GM12878 (cell line): ENCODE measurements around the gene ZNF230. TPM values are rescaled to one million over a fixed set of nuclear protein-coding genes. Genes with fewer than 3 reads are reported as not detected.

ENCODE experiments used
- ATAC-seq: fragments of 200-7000 bp; cut with Tn5 transposase; 3 replicates; pipeline ENCODE4 v1.9.1; 2020; ENCODE audit warnings: mild to moderate bottlenecking, moderate library complexity
- BruUV-seq: library from RNA; stranded (reverse); fragments of 400-500 nt; replicated peaks from 2 replicates; lab custom pipeline; 2021; lab: Mats Ljungman, UMichigan
- CTCF ChIA-PET: fragments of 300-600 bp; sonication (Branson Sonifier 250); formaldehyde crosslinking; extraction: SDS; loops from one replicate; lab custom pipeline; 2021; ENCODE audit warnings: inconsistent platforms; lab: Yijun Ruan, JAX
- POLR2A ChIA-PET: fragments of 350-600 bp; formaldehyde crosslinking; extraction: SDS; loops from one replicate; lab custom pipeline; 2021; ENCODE audit warnings: inconsistent platforms; lab: Charles Lee
- RAD21 ChIA-PET: fragments of 300-600 bp; sonication (Branson Sonifier 250); formaldehyde crosslinking; loops from one replicate; lab custom pipeline; 2023; ENCODE audit warnings: antibody characterized with exemption; ENCODE audit not compliant: unreplicated experiment; lab: Charles Lee
- SMC1A ChIA-PET: fragments of 300-600 bp; sonication (Branson Sonifier 250); formaldehyde crosslinking; loops from one replicate; lab custom pipeline; 2023; ENCODE audit not compliant: unreplicated experiment, uncharacterized antibody; lab: Charles Lee
- DNase-seq: peaks from one replicate; pipeline ENCODE4 v3.0.0-alpha.2; 2011; ENCODE audit warnings: low read depth, low spot score
- FAIRE-seq: peaks from 3 replicates; lab custom pipeline; 2011; peaks lifted over from hg19 to GRCh38; lab: Jason Lieb, UNC
- H2AFZ ChIP-seq: 2 replicates; pipeline ENCODE4 v1.6.0; 2011; ENCODE audit warnings: low read depth, low read length, control low read depth; ENCODE audit not compliant: control insufficient read depth
- H3K27ac ChIP-seq: 2 replicates; pipeline ENCODE4 v1.5.1; 2011; ENCODE audit warnings: control low read depth; ENCODE audit not compliant: control insufficient read depth, insufficient read depth
- H3K27me3 ChIP-seq, 2 experiments: replicated peaks in 1 of 2; 2 replicates each; pipeline versions ENCODE4 v1.6.0 to v1.6.1; 2011; ENCODE audit warnings: low read length in 1 of 2; ENCODE audit not compliant: control insufficient read depth in 2 of 2, insufficient read depth in 2 of 2
- H3K36me3 ChIP-seq, 2 experiments: 2 replicates each; pipeline ENCODE4 v1.5.1; 2011; ENCODE audit warnings: low read length in 1 of 2; ENCODE audit not compliant: control insufficient read depth in 2 of 2, insufficient read depth in 2 of 2
- H3K4me1 ChIP-seq: 2 replicates; pipeline ENCODE4 v1.6.1; 2011; ENCODE audit warnings: mild to moderate bottlenecking, low read length, moderate library complexity, mixed read lengths; ENCODE audit not compliant: control insufficient read depth, insufficient read depth
- H3K4me2 ChIP-seq: 2 replicates; pipeline ENCODE4 v1.6.0; 2011; ENCODE audit warnings: control low read depth; ENCODE audit not compliant: control insufficient read depth, insufficient read depth
- H3K4me3 ChIP-seq: fragments of 200-600 bp; sonication (generic); 2 replicates; pipeline ENCODE4 v1.5.1; 2016
- H3K79me2 ChIP-seq: 2 replicates; pipeline ENCODE4 v1.6.0; 2011; ENCODE audit warnings: low read length; ENCODE audit not compliant: control insufficient read depth, insufficient read depth
- H3K9ac ChIP-seq: 2 replicates; pipeline ENCODE4 v1.8.0; 2011; ENCODE audit warnings: low read length, control low read depth, mixed read lengths; ENCODE audit not compliant: control insufficient read depth, insufficient read depth
- H3K9me3 ChIP-seq: replicated peaks from 3 replicates; pipeline ENCODE4 v1.5.1; 2011; ENCODE audit warnings: mild to moderate bottlenecking, low read length; ENCODE audit not compliant: control insufficient read depth, insufficient read depth
- H4K20me1 ChIP-seq: 2 replicates; pipeline ENCODE4 v1.6.0; 2011; ENCODE audit not compliant: control insufficient read depth, insufficient read depth
- CBX3 ChIP-seq: fragments of 200-600 bp; sonication (generic); IDR thresholded peaks from 2 replicates; pipeline ENCODE4 v1.6.1; 2016; ENCODE audit warnings: low read depth, borderline replicate concordance
- DPF2 ChIP-seq: fragments of 450-650 bp; IDR thresholded peaks from 2 replicates; pipeline ENCODE4 v1.6.1; 2017; ENCODE audit warnings: mild to moderate bottlenecking
- ETV6 ChIP-seq, 2 experiments: fragments of 450-650 bp in 1 of 2; IDR thresholded peaks in 1 of 2; conservative IDR thresholded peaks in 1 of 2; 2 replicates each; pipeline ENCODE4 v1.6.1; 2014; ENCODE audit warnings: antibody characterized with exemption in 1 of 2, borderline replicate concordance in 1 of 2, low read depth in 1 of 2, mild to moderate bottlenecking in 1 of 2, moderate library complexity in 1 of 2
- KLF5 ChIP-seq: fragments of 450-650 bp; IDR thresholded peaks from 2 replicates; pipeline ENCODE4 v1.6.1; 2014; ENCODE audit warnings: mild to moderate bottlenecking; ENCODE audit not compliant: partially characterized antibody
- MYB ChIP-seq: fragments of 150-350 bp; IDR thresholded peaks from 2 replicates; pipeline ENCODE4 v1.6.1; 2014; ENCODE audit warnings: mild to moderate bottlenecking, low read depth, low read length, borderline replicate concordance
- NFXL1 ChIP-seq: fragments of 450-650 bp; IDR thresholded peaks from 2 replicates; pipeline ENCODE4 v1.6.1; 2017; ENCODE audit warnings: antibody characterized with exemption, mild to moderate bottlenecking, borderline replicate concordance
- RBBP5 ChIP-seq: fragments of 200-600 bp; sonication (generic); conservative IDR thresholded peaks from 2 replicates; pipeline ENCODE4 v1.6.1; 2016
- SMARCA5 ChIP-seq: fragments of 450-650 bp; IDR thresholded peaks from 2 replicates; pipeline ENCODE4 v1.6.1; 2017; ENCODE audit warnings: mild to moderate bottlenecking
- TAF1 ChIP-seq: IDR thresholded peaks from 2 replicates; pipeline ENCODE4 v1.6.1; 2011; ENCODE audit warnings: mild to moderate bottlenecking, low read depth, low read length, borderline replicate concordance
- ZNF217 ChIP-seq: fragments of 450-650 bp; IDR thresholded peaks from 2 replicates; pipeline ENCODE4 v1.6.1; 2017; ENCODE audit warnings: antibody characterized with exemption, mild to moderate bottlenecking
- ZNF24 ChIP-seq: fragments of 450-650 bp; IDR thresholded peaks from 2 replicates; pipeline ENCODE4 v1.6.1; 2017; ENCODE audit warnings: antibody characterized with exemption, mild to moderate bottlenecking
- ZNF384 ChIP-seq: IDR thresholded peaks from 2 replicates; pipeline ENCODE4 v1.6.1; 2012; ENCODE audit warnings: low read depth, mild to moderate bottlenecking, low read length, improper control_type of control experiment, borderline replicate concordance
- ZNF622 ChIP-seq: fragments of 450-650 bp; IDR thresholded peaks from 2 replicates; pipeline ENCODE4 v1.6.1; 2017; ENCODE audit warnings: mild to moderate bottlenecking, inconsistent platforms
- WGBS: methylation state at CpG from one replicate; pipeline ENCODE4 v1.1.6; 2016; ENCODE audit warnings: low lambda C conversion rate; ENCODE audit not compliant: insufficient replicate concordance, insufficient coverage; ENCODE audit errors: missing lambda C conversion rate; 5-methylcytosine and 5-hydroxymethylcytosine counted together
- in situ Hi-C: fragments of 300-500 bp; cut with MboI; formaldehyde crosslinking; loops from 9 replicates; pipeline ENCODE4 v1.14.3; 2018; ENCODE audit warnings: mixed read lengths
- intact Hi-C: fragments of 100-400 bp; cut with micrococcal nuclease; formaldehyde crosslinking; loops from one replicate; pipeline ENCODE4 v1.14.2; 2022; ENCODE audit not compliant: unreplicated experiment
- polyA plus RNA-seq, 11 experiments: library from polyadenylated mRNA; depleted of rRNA in 4 of 11; unstranded in 6 of 11; stranded (reverse) in 5 of 11; fragments of >200 nt; fragmentation: Nextera tagmentation in 4 of 11; fragmentation: Illumina TruSeq in 1 of 11; extraction: Ambion mirVana in 4 of 11; extraction: Trizol in 1 of 11; gene quantifications; 1 replicate in 1 of 11; 2 replicates in 10 of 11; pipeline versions ENCODE4 v1.2.1 to v1.2.3, GENCODE V29; 2011 to 2016; ENCODE audit warnings: inconsistent platforms in 2 of 11, missing spikeins in 2 of 11, low read depth in 1 of 11
- total RNA-seq, 4 experiments: library from RNA; depleted of rRNA in 3 of 4; stranded (reverse); fragments of >200 nt in 3 of 4; fragmentation: Illumina TruSeq in 1 of 4; extraction: Trizol in 1 of 4; gene quantifications; 2 replicates each; pipeline versions ENCODE4 v1.2.1 to v1.2.3, GENCODE V29; 2013 to 2021
- TF ChIP-seq, protein P1 (sequence below): fragments of 450-650 bp; IDR thresholded peaks from 2 replicates; pipeline ENCODE4 v1.6.1; 2016; ENCODE audit warnings: mild to moderate bottlenecking
- TF ChIP-seq, protein P2 (sequence below): IDR thresholded peaks from 2 replicates; pipeline ENCODE4 v1.6.1; 2011; ENCODE audit warnings: borderline replicate concordance, low read depth, mild to moderate bottlenecking, moderate library complexity, low read length; ENCODE audit not compliant: insufficient read depth, poor library complexity, severe bottlenecking

Gene ZNF230
- total and polyA plus RNA-seq, 10 of the 15 experiments (the other 5 are each of a cell fraction or from before 2014, with no cell fraction given), result 1.8 to 9.1 (median 3.5) TPM

DNA sequence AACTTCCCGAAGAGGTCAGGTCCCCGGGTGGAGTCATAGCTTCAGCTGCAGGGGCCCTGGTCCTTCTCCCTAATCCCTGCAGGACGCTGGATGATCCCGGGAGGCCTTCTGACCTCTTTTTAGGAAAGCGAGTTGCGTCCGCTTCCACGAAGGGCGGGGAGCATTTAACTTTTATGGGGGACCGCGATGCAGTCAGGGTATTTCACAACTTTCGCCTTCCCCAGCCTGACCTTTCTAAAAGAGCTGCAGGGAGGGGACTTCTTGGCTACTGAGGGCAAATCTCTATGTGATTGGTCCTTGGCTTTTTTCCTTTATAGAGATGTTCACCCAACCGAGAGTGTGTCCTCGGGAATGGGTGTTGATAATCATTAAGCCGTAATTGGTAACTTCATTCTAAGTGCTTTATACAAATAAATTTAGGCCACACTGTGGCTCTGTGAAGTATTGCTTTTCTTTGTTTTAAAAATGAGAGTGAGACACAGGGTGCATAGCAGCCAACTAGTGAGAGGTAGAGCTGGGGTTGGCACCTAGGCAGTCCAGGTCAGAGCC is 778 bp downstream of the ZNF230 start (continued):
- no peak for TF ChIP-seq MYB
- TF ChIP-seq, all 136 proteins: peak for 4

DNA sequence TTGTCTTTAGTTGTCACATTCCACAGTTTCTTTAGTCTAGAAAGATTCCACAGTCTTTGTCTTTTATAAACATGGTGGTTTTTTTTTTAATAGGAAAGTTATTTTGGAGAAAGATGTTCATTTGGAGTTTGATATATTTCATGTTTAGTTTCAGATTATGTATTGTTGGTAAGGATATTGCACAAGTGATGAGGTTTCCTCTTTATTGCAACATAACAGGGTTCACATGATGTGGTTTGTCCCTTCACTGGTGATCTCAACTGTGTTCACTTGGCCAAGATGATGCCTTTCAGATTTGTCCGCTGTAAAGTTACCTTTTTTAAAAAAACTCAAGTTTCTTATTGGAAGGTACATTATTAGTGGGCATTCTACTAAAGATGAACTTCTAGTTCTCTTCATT is 3.2 kb downstream of the ZNF230 start:
- H3K79me2 ChIP-seq, result peaks cover 12% of the 10 kb centered on the region
- no peaks in the 10 kb centered on the region for H4K20me1 ChIP-seq
- in situ Hi-C loops, result no loop called here
- DNase-seq, result no peak
- H2AFZ ChIP-seq, result no peak overlapping the region
- RAD21 ChIA-PET, result no interaction called here
- no peak overlapping the region for H3K4me3 ChIP-seq
- no peak for FAIRE-seq
- POLR2A ChIA-PET, result no interaction called here
- H3K4me2 ChIP-seq, result no peak overlapping the region
- no peak overlapping the region for H3K27ac ChIP-seq
- no peak for TF ChIP-seq SMARCA5
- TF ChIP-seq ETV6 (conservative IDR thresholded peaks at IDR 0.05 in 1 of 2, IDR thresholded peaks at IDR 0.05 in 1 of 2; ENCODE audit: borderline replicate concordance in 1 of 2, low read depth in 1 of 2), result no peak
- TF ChIP-seq ZNF217, result no peak
- BruUV-seq, result no TSS peak
- no peak for ATAC-seq
- peaks cover 7% of the 10 kb centered on the region for H3K4me1 ChIP-seq
- peaks cover 23% of the 10 kb centered on the region for H3K9me3 ChIP-seq
- CTCF ChIA-PET, result no interaction called here
- no peaks in the 10 kb centered on the region for H3K27me3 ChIP-seq
- SMC1A ChIA-PET, result no interaction called here
- peaks cover 8 to 32% of the 10 kb centered on the region in 2 experiments for H3K36me3 ChIP-seq
- H3K9ac ChIP-seq, result no peak overlapping the region
- WGBS, result 91% methylated on average over 1 of the region's 1 CpG
- intact Hi-C loops, result no loop called here

DNA sequence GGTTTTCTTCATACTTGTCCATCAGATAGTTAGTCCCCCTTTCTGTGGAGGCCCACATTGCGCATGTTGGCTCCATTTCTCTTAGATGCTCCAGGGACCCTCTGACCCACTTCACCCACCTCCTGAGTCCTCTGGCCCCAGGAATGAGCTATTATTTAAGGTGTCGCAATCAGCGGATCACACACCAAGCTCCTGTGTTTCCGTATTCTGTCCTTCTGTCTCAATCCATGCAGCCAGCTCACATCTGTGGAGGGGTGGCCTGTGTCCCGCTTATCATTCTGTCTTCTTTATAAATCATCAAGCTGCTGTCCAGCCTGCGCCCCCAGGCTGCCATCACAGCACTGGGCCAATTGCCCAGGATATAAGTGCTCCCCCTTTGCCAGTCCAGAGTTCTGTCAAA is 4.7 kb downstream of the ZNF230 start:
- peaks cover 28% of the 10 kb centered on the region for H3K9me3 ChIP-seq
- no peak overlapping the region for H3K9ac ChIP-seq
- peaks cover 8 to 37% of the 10 kb centered on the region in 2 experiments for H3K36me3 ChIP-seq
- in situ Hi-C loops, result no loop called here
- no peaks in the 10 kb centered on the region for H4K20me1 ChIP-seq
- ChIA-PET RAD21 (no interaction called here), SMC1A (no interaction called here), POLR2A (no interaction called here), CTCF (no interaction called here)
- DNase-seq (no peak), FAIRE-seq (no peak), ATAC-seq (no peak)
- H3K4me1 ChIP-seq, result peaks cover 3% of the 10 kb centered on the region; the same call in 1 of the 2 replicates
- H3K27me3 ChIP-seq, result no peaks in the 10 kb centered on the region
- H3K4me2 ChIP-seq, result no peak overlapping the region
- H3K27ac ChIP-seq, result no peak overlapping the region
- BruUV-seq, result no TSS peak
- H3K79me2 ChIP-seq, result peaks cover 12% of the 10 kb centered on the region
- 97% methylated on average over 6 of the region's 6 CpGs for WGBS
- no peak overlapping the region for H2AFZ ChIP-seq
- H3K4me3 ChIP-seq, result no peak overlapping the region
- intact Hi-C loops, result no loop called here
- TF ChIP-seq ZNF622, result no peak
- TF ChIP-seq TAF1, result no peak
- no peak for TF ChIP-seq NFXL1
- TF ChIP-seq CBX3, result no peak
- TF ChIP-seq, protein P1, sequence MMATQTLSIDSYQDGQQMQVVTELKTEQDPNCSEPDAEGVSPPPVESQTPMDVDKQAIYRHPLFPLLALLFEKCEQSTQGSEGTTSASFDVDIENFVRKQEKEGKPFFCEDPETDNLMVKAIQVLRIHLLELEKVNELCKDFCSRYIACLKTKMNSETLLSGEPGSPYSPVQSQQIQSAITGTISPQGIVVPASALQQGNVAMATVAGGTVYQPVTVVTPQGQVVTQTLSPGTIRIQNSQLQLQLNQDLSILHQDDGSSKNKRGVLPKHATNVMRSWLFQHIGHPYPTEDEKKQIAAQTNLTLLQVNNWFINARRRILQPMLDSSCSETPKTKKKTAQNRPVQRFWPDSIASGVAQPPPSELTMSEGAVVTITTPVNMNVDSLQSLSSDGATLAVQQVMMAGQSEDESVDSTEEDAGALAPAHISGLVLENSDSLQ, result no peak
- no peak for TF ChIP-seq RBBP5
- TF ChIP-seq ZNF384, result no peak
- TF ChIP-seq DPF2, result no peak
- TF ChIP-seq KLF5, result no peak
- TF ChIP-seq, protein P2, sequence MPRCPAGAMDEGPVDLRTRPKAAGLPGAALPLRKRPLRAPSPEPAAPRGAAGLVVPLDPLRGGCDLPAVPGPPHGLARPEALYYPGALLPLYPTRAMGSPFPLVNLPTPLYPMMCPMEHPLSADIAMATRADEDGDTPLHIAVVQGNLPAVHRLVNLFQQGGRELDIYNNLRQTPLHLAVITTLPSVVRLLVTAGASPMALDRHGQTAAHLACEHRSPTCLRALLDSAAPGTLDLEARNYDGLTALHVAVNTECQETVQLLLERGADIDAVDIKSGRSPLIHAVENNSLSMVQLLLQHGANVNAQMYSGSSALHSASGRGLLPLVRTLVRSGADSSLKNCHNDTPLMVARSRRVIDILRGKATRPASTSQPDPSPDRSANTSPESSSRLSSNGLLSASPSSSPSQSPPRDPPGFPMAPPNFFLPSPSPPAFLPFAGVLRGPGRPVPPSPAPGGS, result no peak
- no peak for TF ChIP-seq ZNF24
